SU-DHL-6 (cell line): ENCODE measurements around the gene LAD1.

Experiments
- EZH2phosphoT487 ChIP-seq: fragments of 200-600 bp; sonication (generic), shearing (Covaris generic); conservative IDR thresholded peaks from 2 replicates; pipeline ENCODE4 v1.6.1; 2018; ENCODE audit warnings: mild to moderate bottlenecking, antibody characterized with exemption, low read length, moderate library complexity, mixed read lengths
- TF ChIP-seq, protein P1 (sequence below): fragments of 200-600 bp; sonication (generic); IDR thresholded peaks from one replicate; pipeline ENCODE4 v1.5.1; 2017; ENCODE audit warnings: antibody characterized with exemption, mild to moderate bottlenecking, low read length, moderate library complexity; ENCODE audit not compliant: insufficient read depth, poor library complexity, severe bottlenecking

DNA sequence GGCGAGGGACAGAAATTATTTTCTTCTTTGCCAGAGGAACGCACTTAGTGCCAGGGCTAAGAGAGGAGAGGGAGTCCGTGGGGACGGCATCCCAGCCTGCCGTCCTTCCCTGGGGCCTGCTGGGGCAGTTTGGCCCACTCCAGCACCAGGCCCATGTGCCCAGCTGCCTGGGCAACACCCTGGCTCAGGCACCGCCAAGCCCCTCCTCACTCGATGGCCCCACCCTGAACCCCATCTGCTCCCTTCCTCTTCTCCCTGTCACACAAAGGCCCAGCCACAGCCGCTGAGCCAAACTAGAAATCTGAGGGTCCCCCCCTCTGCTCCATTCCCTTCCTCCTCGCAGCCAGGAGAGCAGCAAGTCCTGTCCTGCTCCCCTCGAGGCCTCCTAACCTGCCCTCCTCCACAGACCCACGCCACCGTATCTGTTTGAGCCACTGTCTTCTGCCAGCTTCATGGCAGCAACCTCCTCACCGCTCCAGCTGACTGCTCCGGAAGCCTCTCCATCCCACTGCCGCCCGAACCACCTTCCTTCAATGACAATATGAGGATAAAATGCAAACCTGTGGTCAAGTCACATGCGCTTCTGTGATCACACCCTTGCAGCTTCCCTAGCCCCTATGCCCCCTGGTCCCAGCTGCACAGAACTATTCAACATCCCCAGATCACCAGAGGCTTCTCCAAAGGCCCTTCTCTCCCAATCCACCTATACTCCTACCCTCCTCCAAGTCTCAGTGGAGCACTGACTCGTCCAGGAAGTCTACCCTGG lies 30.8 kb upstream of the LAD1 start:
- TF ChIP-seq, protein P1, sequence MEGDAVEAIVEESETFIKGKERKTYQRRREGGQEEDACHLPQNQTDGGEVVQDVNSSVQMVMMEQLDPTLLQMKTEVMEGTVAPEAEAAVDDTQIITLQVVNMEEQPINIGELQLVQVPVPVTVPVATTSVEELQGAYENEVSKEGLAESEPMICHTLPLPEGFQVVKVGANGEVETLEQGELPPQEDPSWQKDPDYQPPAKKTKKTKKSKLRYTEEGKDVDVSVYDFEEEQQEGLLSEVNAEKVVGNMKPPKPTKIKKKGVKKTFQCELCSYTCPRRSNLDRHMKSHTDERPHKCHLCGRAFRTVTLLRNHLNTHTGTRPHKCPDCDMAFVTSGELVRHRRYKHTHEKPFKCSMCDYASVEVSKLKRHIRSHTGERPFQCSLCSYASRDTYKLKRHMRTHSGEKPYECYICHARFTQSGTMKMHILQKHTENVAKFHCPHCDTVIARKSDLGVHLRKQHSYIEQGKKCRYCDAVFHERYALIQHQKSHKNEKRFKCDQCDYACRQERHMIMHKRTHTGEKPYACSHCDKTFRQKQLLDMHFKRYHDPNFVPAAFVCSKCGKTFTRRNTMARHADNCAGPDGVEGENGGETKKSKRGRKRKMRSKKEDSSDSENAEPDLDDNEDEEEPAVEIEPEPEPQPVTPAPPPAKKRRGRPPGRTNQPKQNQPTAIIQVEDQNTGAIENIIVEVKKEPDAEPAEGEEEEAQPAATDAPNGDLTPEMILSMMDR = no peak
- TF ChIP-seq EZH2phosphoT487 = no peak
